Measurements from ENCODE around the gene BCAS3.
"Not testable (repeated sequence)": the region's sequence is repeated elsewhere in the genome, so short reads cannot be mapped to it uniquely, and the experiment has no call there.

BCAS3 gene

DNA sequence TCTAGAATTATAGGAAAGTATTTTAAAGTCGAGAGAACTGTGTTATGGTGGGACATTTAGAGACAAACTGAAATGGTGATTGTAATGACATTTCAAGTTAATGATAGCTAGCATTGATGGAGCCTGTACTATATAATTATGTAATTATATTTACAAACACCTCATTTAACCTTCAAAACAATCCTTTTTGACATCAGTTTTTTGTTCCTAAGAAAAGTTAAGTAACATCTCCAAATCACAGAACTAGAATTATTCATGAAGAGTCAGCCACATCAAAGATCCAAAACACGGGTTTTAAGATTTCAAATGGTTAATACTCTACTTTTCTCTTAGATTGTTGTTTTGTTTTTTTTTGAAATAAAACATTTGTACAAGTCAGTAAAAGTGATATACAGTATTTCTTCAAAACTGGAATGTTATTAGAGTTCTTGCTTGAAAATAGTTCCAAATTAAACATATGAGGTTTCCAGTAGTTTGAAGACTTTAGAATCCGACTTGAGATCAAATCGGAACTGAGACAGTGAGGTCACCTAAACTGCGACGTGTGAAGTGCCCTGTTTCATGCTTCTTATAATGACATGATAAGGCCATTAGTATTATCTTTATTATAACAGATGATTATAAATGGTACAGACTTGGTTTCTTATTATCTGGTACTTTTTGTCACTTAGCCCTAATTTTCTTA, 457.0 kb downstream of the BCAS3 start:
- no peak for DNase-seq

DNA sequence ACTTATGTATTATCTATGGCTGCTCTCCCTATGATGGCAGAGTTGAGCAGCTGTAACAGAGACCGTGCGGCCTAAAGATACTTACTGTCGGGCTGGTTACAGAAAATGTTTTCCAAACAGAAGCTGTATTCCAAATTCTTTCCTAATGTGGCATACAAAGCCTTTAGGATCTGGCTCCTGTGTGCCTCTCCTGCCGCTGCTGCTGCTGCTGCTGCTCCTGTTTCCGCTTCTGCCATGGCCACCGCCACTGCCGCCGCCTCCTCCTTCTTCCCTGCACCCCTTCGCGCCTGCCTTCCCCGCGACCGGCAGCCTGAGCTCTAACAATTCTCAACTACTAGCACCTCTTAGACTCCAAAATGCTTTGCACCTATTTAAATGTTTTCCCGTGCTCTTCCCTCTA, 458.1 kb downstream of the BCAS3 start:
- DNase-seq: no peak

DNA sequence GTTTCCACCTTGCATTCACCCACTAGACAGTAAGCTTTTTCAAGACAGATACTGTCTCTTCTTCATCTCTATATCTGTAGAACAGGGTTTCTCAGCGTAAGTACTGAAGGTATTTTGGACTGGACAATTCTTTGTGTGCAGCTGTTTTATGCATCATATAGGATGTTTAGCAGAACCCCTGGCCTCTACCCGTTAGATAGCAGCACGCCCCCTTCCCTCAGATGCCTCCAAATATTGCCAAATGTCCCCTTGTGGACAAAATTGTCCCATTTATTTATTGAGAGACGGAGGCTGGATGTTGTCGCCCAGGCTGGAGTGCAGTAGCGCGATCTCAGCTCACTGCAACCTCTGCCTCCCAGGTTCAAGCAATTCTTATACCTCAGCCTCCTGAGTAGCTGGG, 458.6 kb downstream of the BCAS3 start:
- no peak for DNase-seq

DNA sequence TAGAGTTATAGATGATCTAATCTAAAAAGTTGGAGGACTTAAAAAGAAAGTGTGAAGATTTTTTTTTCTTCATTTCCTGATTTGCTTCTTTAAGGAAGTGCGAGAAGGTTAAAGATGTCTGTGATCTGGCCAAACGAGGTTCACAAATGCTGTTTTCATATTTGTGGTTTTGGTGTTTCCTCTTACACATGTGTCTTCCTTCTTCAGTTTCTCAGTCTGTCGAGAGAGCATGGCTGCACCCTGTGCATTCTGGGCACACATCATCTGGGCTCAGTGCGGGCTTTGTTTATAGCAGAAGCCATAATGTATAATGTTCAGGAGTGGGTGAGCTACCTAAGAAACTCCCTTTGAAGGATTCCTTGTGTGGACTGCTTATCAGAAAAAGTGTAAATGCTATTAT, 461.6 kb downstream of the BCAS3 start:
- peak; percentile 70 for DNase-seq

DNA sequence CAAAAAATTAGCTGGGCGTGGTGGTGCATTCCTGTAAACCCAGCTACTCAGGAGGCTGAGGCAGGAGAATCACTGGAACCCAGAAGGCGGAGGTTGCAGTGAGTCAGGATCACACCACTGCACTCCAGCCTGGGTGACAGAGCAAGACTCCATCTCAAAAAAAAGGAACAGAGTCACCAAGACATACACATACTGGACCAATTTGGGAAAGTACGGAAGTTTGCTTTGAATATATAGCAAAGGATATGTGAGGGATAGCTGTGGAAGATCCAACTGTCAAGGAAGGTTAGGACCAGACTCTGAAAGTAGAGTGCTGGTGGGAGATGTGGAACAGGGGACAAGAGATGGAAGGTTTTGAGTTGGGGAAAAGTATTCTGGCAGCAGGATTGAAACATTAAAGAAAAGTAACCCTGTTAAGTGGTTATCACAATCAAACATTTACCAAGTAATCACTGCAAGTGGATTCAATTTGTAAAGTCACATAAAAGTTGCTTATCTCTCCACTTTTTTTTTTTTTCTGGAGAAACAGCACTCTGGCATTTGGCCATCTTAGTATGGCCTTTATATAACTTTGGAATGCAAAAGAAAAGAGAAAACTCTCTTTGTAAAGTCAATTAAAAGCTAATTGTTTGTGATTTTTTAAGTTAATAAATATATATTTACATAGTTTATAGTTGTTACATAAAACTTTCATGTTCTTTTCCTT, 462.6 kb downstream of the BCAS3 start:
- DNase-seq: no peak

DNA sequence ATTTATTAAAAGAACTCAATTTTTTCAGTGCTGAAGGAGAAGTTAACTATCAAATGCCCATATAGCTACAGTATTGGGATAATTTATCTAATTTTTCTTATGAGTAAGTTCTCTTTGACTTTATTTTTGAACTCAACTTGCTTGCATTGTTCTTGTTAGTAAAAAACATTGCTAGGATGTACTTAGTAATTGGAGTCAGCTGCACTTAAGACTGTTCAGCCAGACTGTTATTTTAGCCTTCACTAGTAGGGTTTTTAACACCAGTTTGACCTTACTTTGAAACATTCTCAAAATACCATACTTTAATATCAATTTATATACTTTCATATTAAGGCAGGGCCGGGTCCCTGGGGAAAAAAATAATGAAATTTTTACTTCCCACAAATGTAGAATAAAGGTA, 465.4 kb downstream of the BCAS3 start:
- no peak for DNase-seq

DNA sequence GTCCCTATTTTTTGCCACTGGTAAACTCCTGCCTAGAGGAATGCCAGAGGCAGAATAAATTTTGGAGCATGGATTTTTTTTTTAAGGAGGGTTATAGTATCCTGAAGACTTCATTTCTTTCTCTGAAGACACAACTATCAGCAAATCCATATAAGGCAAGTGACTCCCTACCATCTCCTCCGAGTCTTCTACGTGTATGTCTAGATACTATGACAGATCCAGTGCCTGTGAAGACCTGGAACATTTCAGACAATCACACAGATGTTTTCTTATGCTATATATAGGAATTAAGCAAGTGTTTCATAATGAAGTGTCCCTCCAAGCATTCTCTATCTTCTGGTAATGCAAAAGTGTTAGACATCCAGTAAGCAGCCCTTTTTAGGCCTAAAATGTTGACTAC, 466.5 kb downstream of the BCAS3 start:
- DNase-seq: no peak

DNA sequence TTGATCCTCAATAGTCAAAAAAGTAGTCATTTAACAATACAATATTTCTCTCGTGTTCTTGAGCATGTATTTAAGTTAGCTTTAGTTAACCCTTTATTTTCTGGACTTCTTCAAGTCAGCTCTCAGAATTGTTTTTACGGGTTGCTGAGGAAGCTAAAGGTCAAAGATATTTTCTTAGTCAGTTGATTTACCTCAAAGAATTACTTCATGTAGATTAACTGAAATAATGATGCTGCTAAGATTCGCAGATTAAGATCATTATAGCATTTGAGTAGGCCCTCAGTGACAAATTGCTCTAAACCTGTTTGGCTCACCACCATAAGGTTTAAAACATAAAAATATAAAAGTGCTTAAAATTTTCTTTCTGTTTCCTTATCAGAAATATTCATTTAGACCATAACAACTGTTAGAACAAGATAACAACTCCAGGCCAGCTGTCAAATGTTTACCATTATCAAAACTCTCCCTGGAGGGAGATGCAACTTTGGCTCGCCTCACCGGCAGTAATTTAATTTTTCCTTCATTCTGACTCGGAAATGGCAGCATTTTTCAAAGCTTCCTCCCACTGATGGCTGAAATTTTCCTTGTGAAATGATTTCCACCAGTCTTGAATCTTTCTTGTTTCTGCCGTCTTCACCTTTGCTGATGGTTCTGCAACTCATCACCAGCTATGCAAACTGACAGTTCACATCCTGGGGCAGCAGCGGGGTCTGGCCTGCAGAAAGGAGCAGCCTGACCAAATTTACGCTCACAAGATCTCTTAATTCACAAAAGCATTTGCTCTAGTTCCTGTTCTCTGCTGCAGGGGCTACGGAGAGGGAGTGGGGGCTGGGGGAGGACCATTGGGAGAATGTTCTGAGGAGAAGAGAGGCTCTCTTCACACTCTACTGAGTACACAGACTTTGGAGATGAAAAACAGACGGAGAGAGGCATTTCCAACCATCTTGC, 467.2 kb downstream of the BCAS3 start:
- no peak for DNase-seq

DNA sequence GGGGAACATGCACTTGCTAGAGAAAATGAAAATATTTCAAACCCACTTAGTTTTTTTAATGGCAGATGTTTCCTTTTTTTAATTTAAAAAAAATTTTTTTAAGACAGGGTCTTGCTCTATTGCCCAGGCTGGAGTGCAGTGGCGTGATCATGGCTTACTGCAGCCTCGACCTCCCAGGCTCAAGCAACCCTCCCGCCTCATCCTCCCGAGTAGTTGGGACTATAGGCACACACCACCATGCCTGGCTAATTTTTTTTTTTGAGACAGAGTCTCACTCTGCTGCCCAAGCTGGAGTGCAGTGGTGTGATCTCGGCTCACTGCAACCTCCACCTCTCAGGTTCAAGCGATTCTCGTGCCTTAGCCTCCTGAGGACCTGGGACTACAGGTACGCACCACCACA, 469.2 kb downstream of the BCAS3 start:
- not testable (repeated sequence) for DNase-seq

DNA sequence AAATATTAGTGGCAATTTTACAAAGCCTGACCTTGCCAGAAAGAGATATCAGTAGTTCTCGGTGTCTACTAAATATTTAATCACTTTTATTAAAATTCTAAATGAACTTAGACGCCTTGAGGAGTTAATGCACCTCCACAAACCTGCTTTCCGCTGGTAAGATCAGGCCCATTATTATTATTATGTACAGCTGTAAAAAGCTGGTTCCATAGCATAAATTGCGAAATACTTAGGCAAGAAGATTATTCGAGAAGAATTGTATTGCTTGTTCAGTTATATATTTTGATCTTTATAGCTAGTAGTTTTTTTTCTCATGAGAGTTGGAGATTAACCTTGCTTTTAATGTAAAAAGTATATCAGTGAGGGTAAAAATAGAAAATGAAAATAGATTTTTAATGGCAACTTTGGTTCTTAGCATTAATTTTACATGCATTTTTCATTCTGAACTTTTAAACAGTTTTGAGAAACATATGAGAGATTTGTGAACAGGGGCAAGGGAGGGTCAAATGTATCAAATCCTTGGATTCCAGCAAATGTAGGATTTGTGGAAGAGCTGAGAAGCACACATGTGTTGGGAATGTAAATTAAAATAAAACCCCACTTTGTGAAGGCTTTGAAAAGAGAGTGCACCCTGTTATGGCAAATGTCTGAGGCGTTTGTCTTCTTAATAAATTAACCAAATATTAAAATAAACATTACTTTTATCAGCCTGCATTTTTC, 471.6 kb downstream of the BCAS3 start:
- DNase-seq: no peak

DNA sequence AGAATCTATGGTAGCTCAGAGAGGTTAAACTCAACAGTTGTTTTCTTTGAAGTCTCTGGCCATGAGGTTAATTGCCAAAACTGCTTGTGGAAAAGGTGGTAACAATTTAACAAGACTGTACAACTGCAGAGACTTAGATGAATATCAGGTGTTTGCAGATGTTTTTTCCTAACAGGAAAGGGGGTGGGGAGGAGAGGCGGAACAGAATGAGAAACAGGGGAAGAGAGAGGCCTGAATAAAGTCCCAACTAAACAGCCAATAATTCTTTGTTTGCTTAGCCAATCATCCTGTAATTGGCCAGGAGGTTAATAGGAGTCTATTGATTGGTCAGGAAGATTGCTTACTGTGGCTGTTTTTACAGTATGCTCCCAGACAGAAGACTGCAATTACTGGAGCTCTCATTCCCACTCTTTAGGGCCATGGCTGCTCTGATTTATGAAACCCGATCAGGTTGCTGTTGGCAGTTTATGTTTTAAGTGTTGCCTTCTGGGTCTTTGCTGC, 472.3 kb downstream of the BCAS3 start:
- DNase-seq: no peak

DNA sequence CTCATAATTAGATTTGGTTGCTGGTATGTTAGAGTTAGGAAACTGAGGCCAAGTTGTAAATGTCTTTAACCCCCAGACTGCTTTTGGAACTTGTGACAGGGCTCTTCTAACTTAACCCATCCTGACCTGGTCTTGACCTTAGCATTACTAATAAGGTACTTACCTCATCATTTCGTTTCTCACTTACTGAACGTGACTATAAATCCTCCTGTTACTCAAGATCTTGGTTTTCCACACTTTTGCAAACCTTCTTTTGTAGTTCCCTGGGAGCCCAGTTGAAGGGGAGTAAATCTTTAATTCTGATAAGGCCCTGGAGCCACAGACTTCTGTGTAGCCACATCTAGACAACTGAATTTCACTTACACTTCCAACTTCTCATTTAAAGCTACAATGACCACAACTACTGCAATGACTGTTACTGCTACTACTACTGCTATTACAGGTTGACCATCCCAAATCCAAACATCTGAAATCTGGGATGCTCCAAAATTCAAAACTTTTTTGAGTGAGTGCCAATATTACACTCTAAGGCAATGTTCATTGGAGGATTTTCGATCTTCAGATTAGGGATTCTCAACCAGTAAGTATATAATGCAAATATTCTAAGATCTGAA, 473.1 kb downstream of the BCAS3 start:
- no peak for DNase-seq

DNA sequence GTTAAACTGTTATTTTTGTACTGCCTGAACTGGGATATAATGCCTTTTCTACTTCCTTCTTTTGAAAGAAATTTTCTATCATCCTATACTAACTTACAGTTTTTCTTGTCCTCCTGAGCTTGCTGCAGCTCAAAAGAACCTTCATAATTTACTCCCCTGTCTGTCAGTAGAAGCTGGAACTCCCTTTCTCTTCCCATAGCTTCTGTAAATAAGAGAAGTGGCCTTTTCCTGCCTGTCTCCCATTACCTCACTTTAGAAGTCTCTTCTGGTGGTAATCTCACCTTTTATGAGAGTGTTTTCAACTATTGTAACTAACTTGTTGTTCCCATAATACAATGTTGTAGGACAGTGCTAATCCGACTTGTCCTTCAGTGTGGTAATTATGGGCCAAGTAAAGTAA, 475.2 kb downstream of the BCAS3 start:
- DNase-seq: no peak

DNA sequence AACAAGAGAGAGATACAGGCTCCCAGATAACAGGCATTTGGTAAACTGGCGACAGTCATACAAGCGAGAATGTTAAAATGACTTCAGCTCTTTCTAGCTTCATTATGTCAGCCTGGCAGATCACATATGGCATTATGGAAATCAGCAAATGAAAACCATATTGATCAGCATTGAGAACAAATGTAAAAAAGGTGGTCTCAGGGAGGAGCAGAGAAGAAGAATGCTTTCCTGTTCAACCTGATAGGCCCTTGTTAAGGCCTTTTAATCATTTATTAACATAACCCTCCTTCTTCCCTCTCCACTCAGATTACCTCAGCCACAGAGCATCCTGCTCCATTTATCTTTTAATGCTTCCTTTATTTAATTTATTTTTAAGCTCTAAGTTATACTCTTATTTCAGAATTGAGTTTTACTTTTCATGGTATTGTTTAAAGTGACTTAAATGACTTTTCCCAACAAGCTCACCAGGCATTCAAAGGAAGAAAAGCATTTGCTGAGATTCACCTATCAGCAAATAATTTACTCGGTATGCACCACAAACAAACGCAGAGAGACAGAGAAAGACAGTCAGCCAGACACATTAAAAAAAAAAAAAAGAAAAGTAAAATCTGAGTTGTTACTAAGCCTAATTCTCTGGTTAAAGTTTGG, 478.1 kb downstream of the BCAS3 start:
- DNase-seq: no peak

DNA sequence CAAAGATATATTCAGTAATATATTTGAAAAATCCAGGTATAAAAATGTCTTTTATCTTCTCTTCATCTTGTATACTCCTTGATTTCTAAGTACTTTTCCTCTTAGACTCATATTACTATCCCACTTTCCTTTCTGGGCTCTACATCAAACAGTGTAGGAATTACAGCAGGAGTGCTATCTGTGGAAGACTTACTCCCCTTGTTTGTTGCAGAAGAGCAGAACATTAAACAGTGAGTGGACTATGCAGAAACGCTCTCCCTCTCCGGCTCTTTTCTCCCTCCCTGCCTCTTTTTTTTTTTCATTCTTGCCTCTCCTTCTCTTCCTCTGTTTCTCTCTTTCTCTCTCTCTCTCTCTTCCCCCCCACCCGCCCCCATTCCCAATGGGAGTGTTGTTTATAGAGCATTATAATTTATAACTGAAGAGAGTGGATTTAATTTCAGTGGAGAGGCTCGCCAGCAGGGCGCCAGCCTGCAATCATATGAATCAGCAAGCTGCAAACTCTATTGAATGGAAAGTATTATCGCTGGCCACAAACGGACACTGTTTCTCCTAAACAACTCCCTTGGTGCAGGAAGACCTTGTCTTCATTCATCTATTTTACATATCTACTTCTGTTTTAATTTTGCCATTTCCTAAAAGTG, 479.7 kb downstream of the BCAS3 start:
- DNase-seq: no peak

DNA sequence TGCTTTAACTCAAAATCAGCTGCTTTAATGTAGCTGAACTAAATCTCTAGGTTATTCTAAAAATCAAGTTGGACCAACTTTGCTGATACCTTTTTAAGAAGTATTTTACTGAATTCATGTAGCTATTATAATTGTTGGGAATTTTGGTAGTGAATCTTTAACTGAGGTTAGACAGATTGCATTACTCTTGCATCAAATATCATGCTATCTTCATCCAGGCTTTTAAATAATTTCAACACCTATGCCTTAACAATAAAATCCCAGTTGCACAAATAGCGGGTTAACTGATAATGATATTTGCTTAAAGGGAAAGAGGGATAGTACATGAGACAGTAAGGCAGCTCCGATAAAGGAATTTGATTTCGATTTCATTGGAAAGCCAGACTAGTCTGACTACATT, 480.7 kb downstream of the BCAS3 start:
- no peak for DNase-seq

DNA sequence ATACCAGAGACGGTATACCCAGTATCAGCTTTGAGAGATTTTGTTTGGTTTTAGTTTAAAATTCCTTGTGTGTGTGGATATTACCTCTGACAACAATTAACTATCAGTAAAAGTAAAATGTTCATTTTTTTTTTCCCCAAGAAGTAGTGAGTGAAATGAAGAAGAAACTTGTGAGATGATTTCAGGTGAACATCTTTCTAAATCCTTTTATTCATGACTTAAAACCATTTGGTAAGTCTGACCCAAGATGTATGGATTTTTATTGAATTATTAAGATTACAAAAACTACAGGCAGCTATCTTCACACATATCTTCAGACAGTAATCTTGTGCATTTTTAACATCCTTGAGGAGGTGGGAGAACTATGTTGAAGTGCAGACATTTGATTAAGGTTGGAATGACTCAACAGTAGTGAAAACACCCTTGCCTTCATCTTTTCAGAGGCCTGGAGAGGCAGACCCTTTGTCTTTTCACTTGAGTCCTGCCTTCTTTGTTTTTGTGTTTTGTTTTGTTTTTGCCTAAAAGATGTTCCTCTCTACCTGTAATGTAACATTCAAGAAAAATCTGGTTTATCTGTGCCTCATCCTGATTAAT, 481.7 kb downstream of the BCAS3 start:
- no peak for DNase-seq

DNA sequence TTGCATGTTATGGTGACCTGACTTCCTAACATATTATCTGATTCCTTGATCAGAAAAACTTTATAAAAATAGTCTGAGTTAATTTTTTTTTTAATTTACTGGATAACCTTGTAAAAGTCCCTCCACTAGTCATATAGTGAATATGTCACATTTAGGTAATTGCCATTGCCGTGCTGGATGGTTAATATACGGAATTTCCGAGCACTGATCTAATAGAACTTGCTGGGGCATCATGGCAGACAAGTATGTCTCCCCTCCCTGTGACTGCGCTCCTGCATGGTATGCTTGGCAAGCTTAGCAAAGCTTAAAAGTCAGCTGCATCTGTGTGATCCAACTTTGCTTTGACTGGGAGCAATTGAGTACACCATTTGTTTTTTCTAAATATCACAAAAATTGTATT, 482.6 kb downstream of the BCAS3 start:
- DNase-seq: no peak

DNA sequence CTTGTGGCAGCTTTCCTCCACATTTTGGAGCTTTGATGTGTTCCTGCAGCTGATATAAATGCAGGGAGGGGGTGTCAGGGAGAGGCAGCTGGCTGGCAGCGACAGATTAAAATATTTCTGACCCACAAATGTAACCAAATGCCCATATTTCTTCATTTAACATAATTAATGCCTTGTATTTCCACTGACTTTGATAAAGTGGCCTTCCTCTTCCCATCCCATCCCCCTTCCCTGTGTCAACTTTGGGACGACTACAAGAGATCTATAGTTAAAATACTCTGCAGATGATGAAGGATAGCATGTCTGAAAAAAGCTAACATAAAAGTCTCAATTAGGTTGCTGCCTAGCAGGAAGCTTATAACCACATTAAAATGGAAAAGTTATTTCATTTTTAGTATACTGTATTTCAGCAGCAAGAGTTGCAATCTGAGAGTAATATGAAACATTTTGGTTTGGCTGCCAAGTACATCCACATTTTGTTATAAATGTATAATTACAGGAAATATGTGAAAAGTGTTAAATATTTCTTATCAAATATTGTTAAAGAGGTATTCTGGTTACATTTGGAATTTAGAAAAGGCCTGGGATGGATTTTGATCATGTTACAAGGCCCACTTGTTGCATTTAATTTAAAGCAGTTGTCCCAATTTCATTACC, 483.3 kb downstream of the BCAS3 start:
- no peak for DNase-seq

DNA sequence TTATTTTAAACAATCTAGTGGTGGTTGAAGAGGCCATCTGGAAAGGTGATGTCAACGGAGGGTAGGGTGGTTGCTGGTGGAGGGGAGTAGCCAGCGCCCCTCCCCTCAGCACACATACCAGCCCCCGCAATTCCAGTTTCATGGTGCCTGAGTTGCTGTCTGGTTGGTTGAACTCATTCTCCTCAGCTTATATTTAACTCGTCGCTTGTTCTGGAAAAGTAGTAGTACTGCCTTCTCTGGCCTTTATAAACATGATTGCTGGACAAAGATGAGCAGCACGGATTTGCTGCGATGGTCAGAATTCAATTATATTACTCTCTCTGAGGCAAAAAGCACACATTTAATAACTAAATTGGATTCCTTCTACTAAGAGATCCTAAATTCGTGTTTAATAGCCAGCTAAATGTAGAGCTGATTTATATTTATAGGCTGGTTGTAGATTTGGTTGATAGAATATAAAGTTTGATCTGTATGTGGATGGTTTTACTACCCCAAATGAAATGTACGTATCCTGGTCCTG, 484.0 kb downstream of the BCAS3 start:
- no peak for DNase-seq
